Neural progenitor cell (in vitro differentiated cells): Measurements from ENCODE around the gene DPYD.

Source experiments
- EZH2 ChIP-seq: fragments of 200-600 bp; sonication (generic); IDR thresholded peaks from 2 replicates; pipeline ENCODE4 v1.6.1; 2017; ENCODE audit warnings: antibody characterized with exemption, mild to moderate bottlenecking, moderate library complexity
- EZH2phosphoT487 ChIP-seq: fragments of 200-600 bp; sonication (generic); IDR thresholded peaks from 2 replicates; pipeline ENCODE4 v1.6.1; 2017; ENCODE audit warnings: antibody characterized with exemption
- TF ChIP-seq, protein P1 (sequence below): fragments of 200-600 bp; sonication (generic); IDR thresholded peaks from 2 replicates; pipeline ENCODE4 v1.5.1; 2017; ENCODE audit warnings: antibody characterized with exemption, mild to moderate bottlenecking

DNA sequence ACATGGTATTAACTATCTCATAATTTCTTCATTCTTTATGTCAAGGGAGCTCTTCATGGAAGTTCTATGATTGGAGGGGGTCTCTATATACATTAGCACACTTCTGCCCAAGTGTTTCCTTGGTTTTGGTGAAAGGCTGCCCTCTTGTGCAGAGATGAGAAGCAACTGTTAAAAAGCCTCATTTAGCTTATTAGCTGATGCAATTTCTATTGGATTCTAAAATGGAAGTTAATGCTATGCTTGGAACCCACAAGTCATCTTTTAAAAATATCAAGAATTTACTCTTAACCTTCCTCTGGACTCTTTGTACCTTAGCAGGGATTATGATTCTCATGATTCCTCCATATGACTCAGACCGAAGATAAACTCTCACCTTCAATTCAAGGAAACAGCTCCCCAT, 870.3 kb downstream of the DPYD start:
- TF ChIP-seq EZH2 (no peak), EZH2phosphoT487 (no peak)
- TF ChIP-seq, protein P1, sequence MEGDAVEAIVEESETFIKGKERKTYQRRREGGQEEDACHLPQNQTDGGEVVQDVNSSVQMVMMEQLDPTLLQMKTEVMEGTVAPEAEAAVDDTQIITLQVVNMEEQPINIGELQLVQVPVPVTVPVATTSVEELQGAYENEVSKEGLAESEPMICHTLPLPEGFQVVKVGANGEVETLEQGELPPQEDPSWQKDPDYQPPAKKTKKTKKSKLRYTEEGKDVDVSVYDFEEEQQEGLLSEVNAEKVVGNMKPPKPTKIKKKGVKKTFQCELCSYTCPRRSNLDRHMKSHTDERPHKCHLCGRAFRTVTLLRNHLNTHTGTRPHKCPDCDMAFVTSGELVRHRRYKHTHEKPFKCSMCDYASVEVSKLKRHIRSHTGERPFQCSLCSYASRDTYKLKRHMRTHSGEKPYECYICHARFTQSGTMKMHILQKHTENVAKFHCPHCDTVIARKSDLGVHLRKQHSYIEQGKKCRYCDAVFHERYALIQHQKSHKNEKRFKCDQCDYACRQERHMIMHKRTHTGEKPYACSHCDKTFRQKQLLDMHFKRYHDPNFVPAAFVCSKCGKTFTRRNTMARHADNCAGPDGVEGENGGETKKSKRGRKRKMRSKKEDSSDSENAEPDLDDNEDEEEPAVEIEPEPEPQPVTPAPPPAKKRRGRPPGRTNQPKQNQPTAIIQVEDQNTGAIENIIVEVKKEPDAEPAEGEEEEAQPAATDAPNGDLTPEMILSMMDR = peak; percentile 60
